ENCODE data around the gene AP1S1. TPM values are rescaled to one million over a fixed set of nuclear protein-coding genes. Genes with fewer than 3 reads are reported as not detected.
"Not testable (repeated sequence)": the region's sequence is repeated elsewhere in the genome, so short reads cannot be mapped to it uniquely, and the experiment has no call there.

AP1S1 gene
- total RNA-seq, 2 experiments from 2014 or later, result 46.7 to 50.0 TPM

GRCh38 chr7:101127460-101128039 lies 26.7 kb upstream of the AP1S1 start:
- no peaks in the 10 kb centered on the region for H3K9me3 Mint-ChIP-seq
- H3K36me3 Mint-ChIP-seq (ENCODE audit: low read depth), result no peaks in the 10 kb centered on the region
- no peak overlapping the region for H3K27ac Mint-ChIP-seq
- peaks cover 57% of the 10 kb centered on the region for H3K27me3 Mint-ChIP-seq
- CTCF ChIA-PET, result interaction anchor here (2.9 to 5.5 kb wide), 2 partner anchors 11 to 16 kb away, joined by 15 to 26 read pairs; no protein-coding TSS in a partner anchor
- no peak for DNase-seq
- peak overlapping the region; percentile 59 for H3K4me3 Mint-ChIP-seq
- peaks cover 43% of the 10 kb centered on the region for H3K4me1 Mint-ChIP-seq
- POLR2A ChIA-PET, result interaction anchor here (1.4 kb wide), 2 partner anchors 8 to 42 kb away, joined by 3 to 6 read pairs; partner anchors contain the start of gene TRIM56

DNA sequence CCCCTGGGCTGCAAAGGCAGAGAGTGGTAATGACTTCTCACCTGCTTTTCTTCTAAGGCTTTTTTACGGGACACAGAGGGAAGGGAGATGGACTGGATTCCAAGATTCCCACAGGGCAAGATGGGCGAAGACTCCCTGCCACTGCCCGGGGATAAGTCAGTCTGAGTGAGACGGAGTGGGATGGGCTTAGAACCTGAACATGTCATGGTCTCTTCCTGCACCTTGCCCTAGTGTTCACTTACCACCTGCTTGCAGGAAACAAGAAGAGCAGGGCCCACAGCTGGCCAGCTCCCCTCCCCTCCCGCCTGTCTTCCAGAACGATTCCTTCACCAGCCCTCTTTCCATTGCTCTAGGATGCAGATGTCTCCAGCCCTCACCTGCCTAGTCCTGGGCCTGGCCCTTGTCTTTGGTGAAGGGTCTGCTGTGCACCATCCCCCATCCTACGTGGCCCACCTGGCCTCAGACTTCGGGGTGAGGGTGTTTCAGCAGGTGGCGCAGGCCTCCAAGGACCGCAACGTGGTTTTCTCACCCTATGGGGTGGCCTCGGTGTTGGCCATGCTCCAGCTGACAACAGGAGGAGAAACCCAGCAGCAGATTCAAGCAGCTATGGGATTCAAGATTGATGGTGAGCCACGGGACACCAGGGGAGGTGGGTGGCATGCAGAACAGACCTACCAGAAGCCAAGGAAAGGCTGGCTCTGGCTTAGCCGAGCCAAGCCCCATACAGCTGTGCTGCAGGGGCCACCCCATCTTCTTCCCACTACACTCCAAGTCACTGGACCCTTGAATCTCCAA lies 26.0 kb upstream of the AP1S1 start:
- no peak for DNase-seq
- Mint-ChIP-seq H3K27me3 (peaks cover 54% of the 10 kb centered on the region), H3K36me3 (ENCODE audit: low read depth) (no peaks in the 10 kb centered on the region), H3K4me1 (peaks cover 42% of the 10 kb centered on the region), H3K4me3 (no peak overlapping the region), H3K27ac (no peak overlapping the region), H3K9me3 (no peaks in the 10 kb centered on the region)
- ChIA-PET POLR2A (no interaction called here), CTCF (interaction anchor here (2.9 kb wide), 1 partner anchor 15 kb away, joined by 15 read pairs; no protein-coding TSS in a partner anchor)

GRCh38 chr7:101129603-101130117 lies 24.6 kb upstream of the AP1S1 start:
- Mint-ChIP-seq H3K4me3 (no peak overlapping the region), H3K27me3 (peaks cover 58% of the 10 kb centered on the region), H3K4me1 (peaks cover 40% of the 10 kb centered on the region), H3K9me3 (no peaks in the 10 kb centered on the region), H3K27ac (no peak overlapping the region), H3K36me3 (ENCODE audit: low read depth) (no peaks in the 10 kb centered on the region)
- ChIA-PET POLR2A (no interaction called here), CTCF (interaction anchor here (0.7 kb wide), 1 partner anchor 614 kb away, joined by 4 read pairs; no protein-coding TSS in a partner anchor)
- DNase-seq, result no peak

- H3K27me3 Mint-ChIP-seq, result peaks cover 54% of the 10 kb centered on the region
- H3K36me3 Mint-ChIP-seq (ENCODE audit: low read depth); DNase-seq; H3K9me3 Mint-ChIP-seq; H3K27ac Mint-ChIP-seq; POLR2A ChIA-PET; H3K4me3 Mint-ChIP-seq: not testable (repeated sequence)
- H3K4me1 Mint-ChIP-seq, result peaks cover 18% of the 10 kb centered on the region
- CTCF ChIA-PET, result interaction anchor here (1.1 to 1.6 kb wide), 3 partner anchors 11 to 60 kb away, joined by 3 to 6 read pairs (median 3); no protein-coding TSS in a partner anchor
Observed at GRCh38 chr7:101132626-101133600, 21.4 kb upstream of the AP1S1 start.

DNA sequence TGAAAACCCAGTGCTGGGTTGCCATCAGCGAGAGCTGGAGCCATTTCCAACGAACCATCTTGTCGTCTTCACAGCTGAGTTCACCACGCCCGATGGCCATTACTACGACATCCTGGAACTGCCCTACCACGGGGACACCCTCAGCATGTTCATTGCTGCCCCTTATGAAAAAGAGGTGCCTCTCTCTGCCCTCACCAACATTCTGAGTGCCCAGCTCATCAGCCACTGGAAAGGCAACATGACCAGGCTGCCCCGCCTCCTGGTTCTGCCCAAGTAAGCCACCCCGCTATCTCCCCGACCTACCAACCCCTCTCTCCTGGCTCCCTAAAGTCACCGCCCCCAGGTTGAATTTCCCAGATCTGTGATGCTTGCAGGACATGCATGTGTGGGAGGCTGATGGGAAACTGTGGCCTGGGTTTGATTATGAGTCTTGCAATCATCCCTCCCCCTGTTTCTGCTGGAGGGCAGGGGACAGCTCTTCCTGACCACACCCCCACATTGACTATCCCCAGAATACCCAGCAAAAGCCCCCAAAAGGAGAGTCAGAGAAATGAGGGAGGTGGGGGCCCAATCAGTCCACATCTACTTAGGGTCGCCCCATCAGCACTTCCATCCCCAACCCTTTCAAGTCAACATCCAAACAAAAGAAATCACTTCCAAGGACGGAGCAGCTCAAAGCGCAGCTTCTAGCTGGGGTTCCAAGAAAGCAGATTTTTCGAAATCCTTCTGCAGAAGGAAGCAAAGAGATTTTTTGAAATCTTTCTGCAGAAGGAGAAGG lies 20.5 kb upstream of the AP1S1 start:
- peaks cover 51% of the 10 kb centered on the region for H3K27me3 Mint-ChIP-seq
- CTCF ChIA-PET, result interaction anchor here (0.7 to 1.6 kb wide), 7 partner anchors 10 to 188 kb away, joined by 3 to 18 read pairs (median 3); no protein-coding TSS in a partner anchor
- no peaks in the 10 kb centered on the region for H3K9me3 Mint-ChIP-seq
- no peak overlapping the region for H3K4me3 Mint-ChIP-seq
- POLR2A ChIA-PET, result no interaction called here
- H3K4me1 Mint-ChIP-seq, result peaks cover 20% of the 10 kb centered on the region
- DNase-seq, result no peak
- H3K27ac Mint-ChIP-seq, result no peak overlapping the region
- no peaks in the 10 kb centered on the region for H3K36me3 Mint-ChIP-seq (ENCODE audit: low read depth)

- no peak for DNase-seq
- Mint-ChIP-seq H3K4me3 (no peak overlapping the region), H3K27ac (no peak overlapping the region), H3K27me3 (peaks cover 51% of the 10 kb centered on the region), H3K36me3 (ENCODE audit: low read depth) (no peaks in the 10 kb centered on the region), H3K4me1 (peaks cover 23% of the 10 kb centered on the region), H3K9me3 (no peaks in the 10 kb centered on the region)
- CTCF ChIA-PET, result interaction anchor here (0.7 to 1.6 kb wide), 6 partner anchors 9 to 188 kb away, joined by 3 to 18 read pairs (median 3); no protein-coding TSS in a partner anchor
- POLR2A ChIA-PET, result no interaction called here
Observed at GRCh38 chr7:101134399-101134980, 19.8 kb upstream of the AP1S1 start.

DNA sequence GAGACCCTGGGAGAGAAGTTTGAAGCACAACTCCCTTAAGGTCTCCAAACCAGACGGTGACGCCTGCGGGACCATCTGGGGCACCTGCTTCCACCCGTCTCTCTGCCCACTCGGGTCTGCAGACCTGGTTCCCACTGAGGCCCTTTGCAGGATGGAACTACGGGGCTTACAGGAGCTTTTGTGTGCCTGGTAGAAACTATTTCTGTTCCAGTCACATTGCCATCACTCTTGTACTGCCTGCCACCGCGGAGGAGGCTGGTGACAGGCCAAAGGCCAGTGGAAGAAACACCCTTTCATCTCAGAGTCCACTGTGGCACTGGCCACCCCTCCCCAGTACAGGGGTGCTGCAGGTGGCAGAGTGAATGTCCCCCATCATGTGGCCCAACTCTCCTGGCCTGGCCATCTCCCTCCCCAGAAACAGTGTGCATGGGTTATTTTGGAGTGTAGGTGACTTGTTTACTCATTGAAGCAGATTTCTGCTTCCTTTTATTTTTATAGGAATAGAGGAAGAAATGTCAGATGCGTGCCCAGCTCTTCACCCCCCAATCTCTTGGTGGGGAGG lies 16.5 kb upstream of the AP1S1 start:
- POLR2A ChIA-PET, result interaction anchor here (1.9 kb wide), 1 partner anchor 52 kb away, joined by 8 read pairs; the partner anchor contains the start of gene TRIM56
- Mint-ChIP-seq H3K4me1 (peaks cover 36% of the 10 kb centered on the region), H3K9me3 (no peaks in the 10 kb centered on the region), H3K36me3 (ENCODE audit: low read depth) (no peaks in the 10 kb centered on the region), H3K4me3 (no peak overlapping the region), H3K27me3 (peaks cover 47% of the 10 kb centered on the region), H3K27ac (no peak overlapping the region)
- CTCF ChIA-PET, result interaction anchor here (1.5 to 9.3 kb wide), 4 partner anchors 13 to 57 kb away, joined by 3 to 208 read pairs (median 16); partner anchors contain the start of gene SERPINE1
- DNase-seq, result no peak

- POLR2A ChIA-PET, result interaction anchor here (1.9 kb wide), 1 partner anchor 53 kb away, joined by 8 read pairs; the partner anchor contains the start of gene TRIM56
- H3K4me1 Mint-ChIP-seq, result peaks cover 37% of the 10 kb centered on the region
Observed at GRCh38 chr7:101138213-101138870, 15.9 kb upstream of the AP1S1 start.

GRCh38 chr7:101140339-101140699 lies 14.0 kb upstream of the AP1S1 start:
- H3K4me3 Mint-ChIP-seq, result no peak overlapping the region
- CTCF ChIA-PET, result interaction anchor here (1.0 to 9.3 kb wide), 6 partner anchors 13 to 104 kb away, joined by 3 to 208 read pairs (median 48); partner anchors contain the start of genes AP1S1 and SERPINE1
- DNase-seq, result no peak
- no peak overlapping the region for H3K27ac Mint-ChIP-seq
- no peaks in the 10 kb centered on the region for H3K36me3 Mint-ChIP-seq (ENCODE audit: low read depth)
- H3K9me3 Mint-ChIP-seq, result no peaks in the 10 kb centered on the region
- POLR2A ChIA-PET, result interaction anchor here (0.7 to 1.6 kb wide), 2 partner anchors 12 to 265 kb away, joined by 4 to 5 read pairs; partner anchors contain the start of gene SRRT
- peaks cover 37% of the 10 kb centered on the region for H3K4me1 Mint-ChIP-seq
- peaks cover 39% of the 10 kb centered on the region for H3K27me3 Mint-ChIP-seq

More at GRCh38 chr7:101138213-101138870, 15.9 kb upstream of the AP1S1 start:
- peak; percentile 87 for DNase-seq
- Mint-ChIP-seq H3K36me3 (ENCODE audit: low read depth) (no peaks in the 10 kb centered on the region), H3K27me3 (peaks cover 44% of the 10 kb centered on the region), H3K27ac (peak overlapping the region; percentile 60), H3K9me3 (no peaks in the 10 kb centered on the region), H3K4me3 (peak overlapping the region; percentile 25)
- CTCF ChIA-PET, result interaction anchor here (0.7 to 9.3 kb wide), 9 partner anchors 10 to 249 kb away, joined by 3 to 208 read pairs (median 4); partner anchors contain the start of genes SERPINE1, TRIM56 and UFSP1

- Mint-ChIP-seq H3K4me3 (no peak overlapping the region), H3K27ac (no peak overlapping the region), H3K36me3 (ENCODE audit: low read depth) (no peaks in the 10 kb centered on the region), H3K4me1 (peaks cover 37% of the 10 kb centered on the region), H3K27me3 (peaks cover 35% of the 10 kb centered on the region), H3K9me3 (no peaks in the 10 kb centered on the region)
- no peak for DNase-seq
- ChIA-PET CTCF (interaction anchor here (0.6 to 9.3 kb wide), 7 partner anchors 12 to 209 kb away, joined by 3 to 208 read pairs (median 47); partner anchors contain the start of gene AP1S1), POLR2A (interaction anchor here (0.7 to 1.6 kb wide), 3 partner anchors 11 to 265 kb away, joined by 3 to 5 read pairs (median 4); partner anchors contain the start of gene SRRT)
Observed at GRCh38 chr7:101140746-101141382, 13.4 kb upstream of the AP1S1 start.

All from activated CD4-positive, alpha-beta memory T cell treated with anti-CD3 and anti-CD28 coated beads, Interleukin-2, amount 10 ng/mL, durations not matched to agents 7 days and 5 days (primary cell).